Nephron progenitor cell (in vitro differentiated cells): ENCODE measurements around the gene LCE2C.
"Not testable (repeated sequence)": the region's sequence is repeated elsewhere in the genome, so short reads cannot be mapped to it uniquely, and the experiment has no call there.

ENCODE experiments used
- DNase-seq: peaks from one replicate; pipeline ENCODE4 v3.0.0; 2021
- H3K27ac Mint-ChIP-seq: 2 replicates; pipeline ENCODE4 v1.8.0; 2021; ENCODE audit warnings: mild to moderate bottlenecking, moderate library complexity, mixed read lengths
- H3K27me3 Mint-ChIP-seq: 2 replicates; pipeline ENCODE4 v1.8.0; 2021; ENCODE audit warnings: mild to moderate bottlenecking, low read depth, mixed read lengths; ENCODE audit not compliant: poor library complexity
- H3K36me3 Mint-ChIP-seq: 2 replicates; pipeline ENCODE4 v1.8.0; 2021; ENCODE audit warnings: low read depth, mixed read lengths
- H3K4me1 Mint-ChIP-seq: 2 replicates; pipeline ENCODE4 v1.8.0; 2021; ENCODE audit warnings: mixed read lengths
- H3K4me3 Mint-ChIP-seq: 2 replicates; pipeline ENCODE4 v1.8.0; 2021; ENCODE audit warnings: mild to moderate bottlenecking, moderate library complexity, mixed read lengths
- H3K9me3 Mint-ChIP-seq: 2 replicates; pipeline ENCODE4 v1.8.0; 2021; ENCODE audit warnings: mild to moderate bottlenecking, moderate library complexity, mixed read lengths
- CTCF ChIP-seq: fragments of 200-600 bp; sonication (generic); IDR thresholded peaks from 2 replicates; pipeline ENCODE4 v1.5.0; 2021; ENCODE audit warnings: antibody characterized with exemption

LCE2C gene

GRCh38 chr1:152674983-152675382 is at the start of gene LCE2C:
Gene LCE2C, plus strand, starts transcription at chr1:152675279. Its CDS starts 737 bp downstream, at chr1:152676016.
- not testable (repeated sequence) for H3K36me3 Mint-ChIP-seq, H3K4me3 Mint-ChIP-seq, H3K4me1 Mint-ChIP-seq, DNase-seq, H3K27me3 Mint-ChIP-seq, H3K27ac Mint-ChIP-seq
- H3K9me3 Mint-ChIP-seq = peaks cover 81% of the 10 kb centered on the region

- no peak for DNase-seq
- H3K36me3 Mint-ChIP-seq = no peaks in the 10 kb centered on the region
- no peak overlapping the region for H3K27ac Mint-ChIP-seq
- peaks cover 90% of the 10 kb centered on the region for H3K9me3 Mint-ChIP-seq
- TF ChIP-seq CTCF = no peak
- H3K4me3 Mint-ChIP-seq = no peak overlapping the region
- peaks cover 2% of the 10 kb centered on the region for H3K27me3 Mint-ChIP-seq
- H3K4me1 Mint-ChIP-seq = no peaks in the 10 kb centered on the region
Measured at GRCh38 chr1:152626744-152627143, 48.3 kb upstream of the LCE2C start.

- peaks cover 94% of the 10 kb centered on the region for H3K9me3 Mint-ChIP-seq
- H3K27ac Mint-ChIP-seq = no peak overlapping the region
- no peak overlapping the region for H3K4me3 Mint-ChIP-seq
- no peak for DNase-seq
- H3K4me1 Mint-ChIP-seq = no peaks in the 10 kb centered on the region
- H3K27me3 Mint-ChIP-seq = peaks cover 7% of the 10 kb centered on the region
- no peak for TF ChIP-seq CTCF
- no peaks in the 10 kb centered on the region for H3K36me3 Mint-ChIP-seq
Measured at GRCh38 chr1:152630596-152630995, 44.5 kb upstream of the LCE2C start.

- Mint-ChIP-seq H3K4me1 (no peaks in the 10 kb centered on the region), H3K27ac (no peak overlapping the region), H3K27me3 (peaks cover 1% of the 10 kb centered on the region), H3K36me3 (no peaks in the 10 kb centered on the region), H3K9me3 (peaks cover 90% of the 10 kb centered on the region), H3K4me3 (no peak overlapping the region)
- DNase-seq = no peak
- no peak for TF ChIP-seq CTCF
Measured at GRCh38 chr1:152640351-152640750, 34.7 kb upstream of the LCE2C start.

GRCh38 chr1:152643945-152644344 is 31.1 kb upstream of the LCE2C start:
- DNase-seq = no peak
- H3K27me3 Mint-ChIP-seq = no peaks in the 10 kb centered on the region
- no peaks in the 10 kb centered on the region for H3K4me1 Mint-ChIP-seq
- H3K9me3 Mint-ChIP-seq = peaks cover 86% of the 10 kb centered on the region
- H3K36me3 Mint-ChIP-seq = no peaks in the 10 kb centered on the region
- no peak for TF ChIP-seq CTCF
- H3K27ac Mint-ChIP-seq = no peak overlapping the region
- H3K4me3 Mint-ChIP-seq = no peak overlapping the region

GRCh38 chr1:152645146-152645545 is 29.9 kb upstream of the LCE2C start:
- H3K9me3 Mint-ChIP-seq = peaks cover 84% of the 10 kb centered on the region
- no peak overlapping the region for H3K27ac Mint-ChIP-seq
- no peak overlapping the region for H3K4me3 Mint-ChIP-seq
- no peaks in the 10 kb centered on the region for H3K27me3 Mint-ChIP-seq
- no peak for DNase-seq
- no peaks in the 10 kb centered on the region for H3K4me1 Mint-ChIP-seq
- TF ChIP-seq CTCF = no peak
- H3K36me3 Mint-ChIP-seq = no peaks in the 10 kb centered on the region
